Mesendoderm (in vitro differentiated cells): ENCODE results near the gene MAN1A1.

Experiments
- DNase-seq: peaks from one replicate; pipeline ENCODE4 v3.0.0; 2013
- H2AK5ac ChIP-seq: 2 replicates; pipeline ENCODE4 v1.6.1; 2013; ENCODE audit warnings: low read length, inconsistent platforms
- H2BK120ac ChIP-seq: 2 replicates; pipeline ENCODE4 v1.6.1; 2013; ENCODE audit warnings: low read depth, mild to moderate bottlenecking, low read length, moderate library complexity, mixed read lengths
- H2BK15ac ChIP-seq: replicated peaks from 2 replicates; pipeline ENCODE4 v1.6.1; 2013; ENCODE audit warnings: low read depth, mild to moderate bottlenecking, moderate library complexity
- H2BK5ac ChIP-seq: 2 replicates; pipeline ENCODE4 v1.6.1; 2013; ENCODE audit warnings: low read length, inconsistent platforms
- H3K18ac ChIP-seq: 2 replicates; pipeline ENCODE4 v1.6.1; 2013; ENCODE audit warnings: mild to moderate bottlenecking, low read length, mixed read lengths
- H3K23ac ChIP-seq: one replicate; pipeline ENCODE4 v1.6.1; 2013; ENCODE audit warnings: low read length
- H3K27ac ChIP-seq: 2 replicates; pipeline ENCODE4 v1.5.1; 2013; ENCODE audit warnings: low read depth, mild to moderate bottlenecking, inconsistent platforms, low read length, moderate library complexity
- H3K27me3 ChIP-seq: 2 replicates; pipeline ENCODE4 v1.6.1; 2013; ENCODE audit warnings: low read length, control low read depth, mild to moderate bottlenecking, inconsistent platforms; ENCODE audit not compliant: insufficient read depth, poor library complexity
- H3K36me3 ChIP-seq: 2 replicates; pipeline ENCODE4 v1.6.1; 2013; ENCODE audit warnings: low read length, inconsistent platforms; ENCODE audit not compliant: control insufficient read depth, insufficient read depth
- H3K4ac ChIP-seq: one replicate; pipeline ENCODE4 v1.6.1; 2013; ENCODE audit warnings: low read depth, mild to moderate bottlenecking, low read length, moderate library complexity
- H3K4me1 ChIP-seq: 2 replicates; pipeline ENCODE4 v1.6.1; 2013; ENCODE audit warnings: low read depth, low read length, inconsistent platforms; ENCODE audit not compliant: control insufficient read depth
- H3K4me2 ChIP-seq: 2 replicates; pipeline ENCODE4 v1.6.1; 2013; ENCODE audit warnings: low read length
- H3K4me3 ChIP-seq: 2 replicates; pipeline ENCODE4 v1.5.1; 2013; ENCODE audit warnings: mild to moderate bottlenecking, low read length
- H3K56ac ChIP-seq: one replicate; pipeline ENCODE4 v1.6.1; 2013; ENCODE audit warnings: low read length
- H3K79me1 ChIP-seq: 2 replicates; pipeline ENCODE4 v1.6.1; 2013; ENCODE audit warnings: low read length, inconsistent platforms
- H3K79me2 ChIP-seq: 2 replicates; pipeline ENCODE4 v1.6.1; 2013; ENCODE audit warnings: mild to moderate bottlenecking, low read length; ENCODE audit not compliant: control insufficient read depth, insufficient read depth
- H3K9ac ChIP-seq: 2 replicates; pipeline ENCODE4 v1.6.1; 2013; ENCODE audit warnings: low read length, inconsistent platforms
- H4K5ac ChIP-seq: one replicate; pipeline ENCODE4 v1.6.1; 2013; ENCODE audit warnings: low read length
- H4K8ac ChIP-seq: one replicate; pipeline ENCODE4 v1.6.1; 2013; ENCODE audit warnings: low read depth, mild to moderate bottlenecking, control low read depth, low read length, moderate library complexity
- WGBS: extraction: QIAGEN DNeasy Blood & Tissue Kit; methylation state at CpG from one replicate; pipeline ENCODE4 v1.1.7; 2013; ENCODE audit warnings: low lambda C conversion rate, missing lambda C conversion rate; ENCODE audit not compliant: insufficient coverage; ENCODE audit errors: extremely low coverage; 5-methylcytosine and 5-hydroxymethylcytosine counted together

Gene MAN1A1

DNA sequence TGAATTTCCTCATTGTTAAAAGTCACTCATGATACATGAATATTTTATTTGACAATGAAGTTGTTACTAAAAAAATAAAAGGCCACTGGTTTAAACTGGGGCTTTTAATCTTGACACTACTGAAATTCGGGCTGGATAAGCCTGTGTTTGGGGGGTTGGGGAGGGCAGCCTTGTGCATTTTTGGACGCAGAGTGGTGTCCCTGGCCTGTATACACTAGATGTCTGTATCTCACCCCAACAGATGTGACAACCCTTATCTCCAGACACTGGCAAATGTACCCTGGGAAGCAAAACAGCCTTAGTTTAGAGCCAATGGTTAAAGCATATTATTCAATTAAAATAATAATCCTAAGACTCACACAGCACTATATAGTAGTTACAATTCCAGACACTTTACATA lies 24.8 kb downstream of the MAN1A1 start:
- H3K79me1 ChIP-seq: peaks cover 22% of the 10 kb centered on the region
- no peak overlapping the region for H4K8ac ChIP-seq
- no peaks in the 10 kb centered on the region for H3K27me3 ChIP-seq
- H3K4me3 ChIP-seq: no peak overlapping the region
- no CpG with 5 or more reads among the region's 2 CpGs for WGBS
- no peak overlapping the region for H3K4ac ChIP-seq
- no peak overlapping the region for H3K56ac ChIP-seq
- H3K79me2 ChIP-seq: peaks cover 3% of the 10 kb centered on the region
- peaks cover 5% of the 10 kb centered on the region for H3K4me1 ChIP-seq
- no peak overlapping the region for H3K18ac ChIP-seq
- no peak overlapping the region for H3K27ac ChIP-seq
- no peaks in the 10 kb centered on the region for H3K36me3 ChIP-seq
- H2BK120ac ChIP-seq: no peak overlapping the region
- no peak for DNase-seq
- no peak overlapping the region for H2AK5ac ChIP-seq
- H4K5ac ChIP-seq: no peak overlapping the region
- H2BK5ac ChIP-seq: no peak overlapping the region
- H3K9ac ChIP-seq: no peak overlapping the region
- no peak overlapping the region for H3K4me2 ChIP-seq
- H2BK15ac ChIP-seq: no peak overlapping the region
- H3K23ac ChIP-seq: no peak overlapping the region

DNA sequence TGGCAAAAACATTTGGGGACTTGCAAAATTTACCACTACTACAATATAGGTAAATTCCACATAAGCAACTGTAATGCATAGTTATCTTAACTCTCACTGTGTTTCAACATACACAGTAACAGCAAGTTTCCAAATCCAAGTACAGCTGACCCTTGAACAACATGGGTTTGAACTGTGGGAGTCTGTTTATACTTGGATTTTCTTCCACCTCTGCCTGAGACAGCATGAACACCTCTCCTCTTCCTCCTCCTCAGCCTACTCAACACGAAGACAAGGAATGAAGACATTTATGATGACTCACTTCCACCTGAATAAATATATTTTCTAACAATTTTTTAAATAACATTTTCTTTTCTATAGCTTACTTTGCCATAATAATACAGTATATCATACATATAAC lies 25.6 kb downstream of the MAN1A1 start:
- H3K4me2 ChIP-seq: no peak overlapping the region
- no peak for DNase-seq
- no peak overlapping the region for H2BK5ac ChIP-seq
- H3K56ac ChIP-seq: no peak overlapping the region
- no peak overlapping the region for H3K27ac ChIP-seq
- H3K27me3 ChIP-seq: no peaks in the 10 kb centered on the region
- H4K8ac ChIP-seq: no peak overlapping the region
- H3K79me1 ChIP-seq: peaks cover 19% of the 10 kb centered on the region
- no peak overlapping the region for H3K4ac ChIP-seq
- no peaks in the 10 kb centered on the region for H3K36me3 ChIP-seq
- no peak overlapping the region for H3K9ac ChIP-seq
- H2BK120ac ChIP-seq: no peak overlapping the region
- H3K4me3 ChIP-seq: no peak overlapping the region
- H3K18ac ChIP-seq: no peak overlapping the region
- no peak overlapping the region for H2AK5ac ChIP-seq
- WGBS: no CpG with 5 or more reads among the region's 1 CpG
- no peak overlapping the region for H3K23ac ChIP-seq
- H2BK15ac ChIP-seq: no peak overlapping the region
- H3K79me2 ChIP-seq: peaks cover 3% of the 10 kb centered on the region
- peaks cover 5% of the 10 kb centered on the region for H3K4me1 ChIP-seq
- H4K5ac ChIP-seq: no peak overlapping the region

DNA sequence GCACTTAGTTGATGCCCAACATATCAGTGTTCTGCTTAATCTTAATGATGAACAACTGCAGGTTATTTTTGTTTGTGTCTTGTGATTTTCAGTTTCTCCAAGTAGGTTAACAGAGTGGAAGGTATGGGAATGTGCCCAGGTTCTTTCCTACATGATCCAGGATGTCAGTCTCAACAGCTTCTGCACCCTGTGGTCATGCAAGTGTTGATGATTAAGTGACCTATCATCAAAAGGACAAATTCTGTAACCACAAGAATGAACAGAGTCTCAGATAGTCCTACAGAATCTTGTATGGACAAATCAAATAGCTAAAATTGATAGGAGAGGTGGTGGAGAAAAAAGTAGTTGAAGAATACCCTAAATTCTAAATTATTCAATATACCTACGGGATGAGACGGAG lies 26.1 kb downstream of the MAN1A1 start:
- DNase-seq: no peak
- H3K79me1 ChIP-seq: peaks cover 18% of the 10 kb centered on the region
- no peak overlapping the region for H4K5ac ChIP-seq
- no peak overlapping the region for H2BK120ac ChIP-seq
- no peak overlapping the region for H3K27ac ChIP-seq
- no peak overlapping the region for H3K23ac ChIP-seq
- H3K4ac ChIP-seq: no peak overlapping the region
- H3K27me3 ChIP-seq: no peaks in the 10 kb centered on the region
- no peak overlapping the region for H2BK15ac ChIP-seq
- H3K56ac ChIP-seq: no peak overlapping the region
- no peak overlapping the region for H2AK5ac ChIP-seq
- peaks cover 5% of the 10 kb centered on the region for H3K4me1 ChIP-seq
- no peaks in the 10 kb centered on the region for H3K36me3 ChIP-seq
- no peak overlapping the region for H2BK5ac ChIP-seq
- H3K9ac ChIP-seq: no peak overlapping the region
- no peak overlapping the region for H4K8ac ChIP-seq
- peaks cover 3% of the 10 kb centered on the region for H3K79me2 ChIP-seq
- WGBS: no CpG with 5 or more reads among the region's 2 CpGs
- H3K4me2 ChIP-seq: no peak overlapping the region
- H3K4me3 ChIP-seq: no peak overlapping the region
- H3K18ac ChIP-seq: no peak overlapping the region

DNA sequence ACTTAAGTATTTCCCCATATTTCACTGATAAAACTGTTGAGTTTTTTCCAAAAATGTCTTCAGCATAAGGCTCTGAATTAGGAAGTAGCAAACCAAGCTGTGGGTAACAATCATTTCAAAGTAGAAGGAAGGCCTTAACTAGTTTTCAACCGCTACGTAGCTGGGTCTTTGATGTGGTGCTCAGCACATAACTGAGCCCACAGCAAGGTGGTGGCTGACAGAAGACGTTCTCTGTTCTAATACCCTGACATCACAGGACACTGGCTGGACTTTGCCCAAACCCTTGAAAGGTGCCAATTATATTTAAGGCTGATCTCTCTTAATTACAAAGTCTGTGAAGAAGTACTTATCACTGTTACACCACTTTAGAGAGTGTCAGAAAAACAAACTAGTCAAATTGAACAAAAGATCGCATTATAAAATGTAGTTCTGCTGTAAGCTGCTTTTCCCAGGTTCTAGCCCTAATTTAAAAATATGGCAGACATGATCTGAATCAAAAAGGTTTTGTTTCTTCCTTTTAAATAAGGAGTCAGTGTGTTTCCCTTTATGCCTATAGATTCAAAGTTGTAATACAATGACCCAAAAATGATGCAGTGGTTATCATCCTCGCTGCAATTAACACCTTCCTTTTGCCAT lies 26.7 kb downstream of the MAN1A1 start:
- H3K4ac ChIP-seq: no peak overlapping the region
- H3K79me1 ChIP-seq: peaks cover 16% of the 10 kb centered on the region
- H2BK120ac ChIP-seq: no peak overlapping the region
- no peak overlapping the region for H3K27ac ChIP-seq
- H2AK5ac ChIP-seq: no peak overlapping the region
- H3K23ac ChIP-seq: no peak overlapping the region
- H3K9ac ChIP-seq: no peak overlapping the region
- peaks cover 2% of the 10 kb centered on the region for H3K79me2 ChIP-seq
- no peak overlapping the region for H3K56ac ChIP-seq
- no peaks in the 10 kb centered on the region for H3K27me3 ChIP-seq
- no peak overlapping the region for H2BK5ac ChIP-seq
- no peak overlapping the region for H3K18ac ChIP-seq
- H3K4me3 ChIP-seq: no peak overlapping the region
- H2BK15ac ChIP-seq: no peak overlapping the region
- no peak overlapping the region for H4K8ac ChIP-seq
- no peak for DNase-seq
- no peaks in the 10 kb centered on the region for H3K36me3 ChIP-seq
- no peak overlapping the region for H3K4me2 ChIP-seq
- no peak overlapping the region for H4K5ac ChIP-seq
- no CpG with 5 or more reads among the region's 5 CpGs for WGBS
- peaks cover 5% of the 10 kb centered on the region for H3K4me1 ChIP-seq

DNA sequence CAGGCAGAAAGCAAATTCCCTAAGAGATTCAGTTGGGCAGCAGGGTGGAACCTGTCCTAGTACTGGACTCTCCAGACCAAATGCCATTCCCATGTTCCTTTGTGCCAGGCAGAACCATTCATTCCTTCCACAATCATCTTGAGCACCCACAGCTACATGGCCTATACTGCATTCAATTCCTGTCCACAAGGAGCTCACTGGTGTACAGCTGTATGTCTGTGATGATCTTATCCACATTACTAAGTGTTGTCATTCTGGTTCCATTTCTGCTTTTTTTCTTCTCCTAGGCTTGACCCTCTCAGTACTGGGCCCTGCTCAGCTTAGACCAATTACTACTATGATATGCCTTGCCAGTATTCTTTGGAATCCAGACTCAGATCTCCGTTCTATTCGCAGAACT lies 27.5 kb downstream of the MAN1A1 start:
- H2BK120ac ChIP-seq: no peak overlapping the region
- peaks cover 2% of the 10 kb centered on the region for H3K79me2 ChIP-seq
- no peak overlapping the region for H2BK15ac ChIP-seq
- H3K36me3 ChIP-seq: no peaks in the 10 kb centered on the region
- no peak overlapping the region for H2AK5ac ChIP-seq
- no peaks in the 10 kb centered on the region for H3K27me3 ChIP-seq
- no peak overlapping the region for H3K27ac ChIP-seq
- peaks cover 15% of the 10 kb centered on the region for H3K79me1 ChIP-seq
- no peak overlapping the region for H2BK5ac ChIP-seq
- H3K4me1 ChIP-seq: peaks cover 5% of the 10 kb centered on the region
- no peak overlapping the region for H3K9ac ChIP-seq
- H3K4me2 ChIP-seq: no peak overlapping the region
- no peak overlapping the region for H3K4me3 ChIP-seq
- no peak overlapping the region for H4K5ac ChIP-seq
- no CpG with 5 or more reads among the region's 2 CpGs for WGBS
- H3K4ac ChIP-seq: no peak overlapping the region
- no peak overlapping the region for H3K18ac ChIP-seq
- no peak for DNase-seq
- no peak overlapping the region for H3K56ac ChIP-seq
- no peak overlapping the region for H3K23ac ChIP-seq
- no peak overlapping the region for H4K8ac ChIP-seq

DNA sequence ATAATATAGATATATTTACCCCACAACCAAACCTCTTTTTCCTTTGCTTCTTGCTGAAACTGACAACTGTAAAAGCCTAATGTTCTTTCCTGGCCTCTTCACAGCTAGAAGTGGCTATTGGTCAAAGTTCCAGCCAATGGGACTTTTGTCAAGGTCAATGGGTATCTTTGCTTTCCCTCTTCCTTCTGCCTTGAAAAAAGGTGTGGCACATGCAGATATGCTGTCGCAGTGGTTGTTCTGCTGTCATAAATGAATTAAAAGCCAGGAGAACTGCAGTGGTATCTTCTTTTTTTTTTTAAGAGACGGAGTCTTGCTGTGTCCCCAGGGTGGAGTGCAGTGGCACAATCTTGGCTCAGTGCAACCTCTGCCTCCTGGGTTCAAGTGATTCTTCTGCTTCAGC lies 29.9 kb downstream of the MAN1A1 start:
- Histone ChIP-seq H2BK120ac (no peak overlapping the region), H3K56ac (no peak overlapping the region), H3K18ac (no peak overlapping the region), H4K8ac (no peak overlapping the region), H3K4me2 (no peak overlapping the region), H4K5ac (no peak overlapping the region), H3K9ac (no peak overlapping the region), H2AK5ac (no peak overlapping the region), H3K27ac (no peak overlapping the region), H3K23ac (no peak overlapping the region), H3K4ac (no peak overlapping the region), H3K79me2 (no peaks in the 10 kb centered on the region), H3K27me3 (no peaks in the 10 kb centered on the region), H2BK15ac (no peak overlapping the region), H3K36me3 (no peaks in the 10 kb centered on the region), H3K4me3 (no peak overlapping the region), H3K4me1 (no peaks in the 10 kb centered on the region), H3K79me1 (peaks cover 9% of the 10 kb centered on the region), H2BK5ac (no peak overlapping the region)
- no peak for DNase-seq
- WGBS: no CpG with 5 or more reads among the region's 2 CpGs
